Testis (tissue), 2 donors: ENCODE measurements around the gene MRPS27.

Source experiments
- POLR2A ChIP-seq: fragments of 450-650 bp; IDR thresholded peaks from one replicate; pipeline ENCODE4 v1.6.1; 2017; ENCODE audit warnings: antibody characterized with exemption, mild to moderate bottlenecking, moderate library complexity
- TF ChIP-seq, protein P1 (sequence below), 3 experiments: fragments of 450-650 bp in 2 of 3; fragments of 200-600 bp in 1 of 3; sonication (generic) in 1 of 3; IDR thresholded peaks; one replicate each; pipeline ENCODE4 v1.5.1; 2016 to 2019; ENCODE audit warnings: antibody characterized with exemption in 3 of 3, mild to moderate bottlenecking in 2 of 3, moderate library complexity in 1 of 3

DNA sequence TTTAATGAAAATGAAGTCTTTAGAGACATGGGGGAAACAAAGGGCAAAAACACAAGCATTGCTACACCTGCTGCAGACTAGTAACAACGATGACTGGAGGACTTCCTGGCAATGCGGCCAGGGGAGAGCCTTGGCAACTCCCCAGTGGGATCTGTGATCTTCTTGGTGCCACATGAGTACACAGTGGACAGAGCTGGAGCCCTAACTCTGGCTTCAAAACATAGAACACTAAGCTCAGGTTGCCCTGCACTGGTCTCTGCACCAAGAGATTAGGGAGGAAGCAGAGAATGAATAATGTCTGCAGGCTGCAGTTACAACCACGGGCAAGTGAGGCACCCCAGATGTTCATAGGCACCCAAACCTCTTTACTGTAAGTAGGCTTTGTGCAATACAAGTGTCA, 91.1 kb downstream of the MRPS27 start:
- TF ChIP-seq, protein P1, sequence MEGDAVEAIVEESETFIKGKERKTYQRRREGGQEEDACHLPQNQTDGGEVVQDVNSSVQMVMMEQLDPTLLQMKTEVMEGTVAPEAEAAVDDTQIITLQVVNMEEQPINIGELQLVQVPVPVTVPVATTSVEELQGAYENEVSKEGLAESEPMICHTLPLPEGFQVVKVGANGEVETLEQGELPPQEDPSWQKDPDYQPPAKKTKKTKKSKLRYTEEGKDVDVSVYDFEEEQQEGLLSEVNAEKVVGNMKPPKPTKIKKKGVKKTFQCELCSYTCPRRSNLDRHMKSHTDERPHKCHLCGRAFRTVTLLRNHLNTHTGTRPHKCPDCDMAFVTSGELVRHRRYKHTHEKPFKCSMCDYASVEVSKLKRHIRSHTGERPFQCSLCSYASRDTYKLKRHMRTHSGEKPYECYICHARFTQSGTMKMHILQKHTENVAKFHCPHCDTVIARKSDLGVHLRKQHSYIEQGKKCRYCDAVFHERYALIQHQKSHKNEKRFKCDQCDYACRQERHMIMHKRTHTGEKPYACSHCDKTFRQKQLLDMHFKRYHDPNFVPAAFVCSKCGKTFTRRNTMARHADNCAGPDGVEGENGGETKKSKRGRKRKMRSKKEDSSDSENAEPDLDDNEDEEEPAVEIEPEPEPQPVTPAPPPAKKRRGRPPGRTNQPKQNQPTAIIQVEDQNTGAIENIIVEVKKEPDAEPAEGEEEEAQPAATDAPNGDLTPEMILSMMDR (IDR thresholded peaks at IDR 0.05) = no peak
- TF ChIP-seq POLR2A = no peak
